Activated T-cell treated with anti-CD3 and anti-CD28 coated beads, Interleukin-2, amount 50 U/mL, for 24 hours (primary cell): ENCODE results near the gene RPS28.
"Not testable (repeated sequence)": the region's sequence is repeated elsewhere in the genome, so short reads cannot be mapped to it uniquely, and the experiment has no call there.

Source experiments
- DNase-seq: peaks from one replicate; pipeline ENCODE4 v3.0.0-alpha.2; 2020
- H3K27ac Mint-ChIP-seq: 2 replicates; pipeline ENCODE4 v1.8.0; 2020; ENCODE audit warnings: mild to moderate bottlenecking, mixed read lengths
- H3K27me3 Mint-ChIP-seq: 2 replicates; pipeline ENCODE4 v1.8.0; 2020; ENCODE audit warnings: mixed read lengths
- H3K36me3 Mint-ChIP-seq: 2 replicates; pipeline ENCODE4 v1.8.0; 2020; ENCODE audit warnings: low read depth, mixed read lengths
- H3K4me1 Mint-ChIP-seq: 2 replicates; pipeline ENCODE4 v1.8.0; 2020; ENCODE audit warnings: low read depth, mixed read lengths
- H3K4me3 Mint-ChIP-seq: 2 replicates; pipeline ENCODE4 v1.8.0; 2020; ENCODE audit warnings: mild to moderate bottlenecking, moderate library complexity, mixed read lengths
- H3K9me3 Mint-ChIP-seq: 2 replicates; pipeline ENCODE4 v1.8.0; 2020; ENCODE audit warnings: mixed read lengths

Gene RPS28

DNA sequence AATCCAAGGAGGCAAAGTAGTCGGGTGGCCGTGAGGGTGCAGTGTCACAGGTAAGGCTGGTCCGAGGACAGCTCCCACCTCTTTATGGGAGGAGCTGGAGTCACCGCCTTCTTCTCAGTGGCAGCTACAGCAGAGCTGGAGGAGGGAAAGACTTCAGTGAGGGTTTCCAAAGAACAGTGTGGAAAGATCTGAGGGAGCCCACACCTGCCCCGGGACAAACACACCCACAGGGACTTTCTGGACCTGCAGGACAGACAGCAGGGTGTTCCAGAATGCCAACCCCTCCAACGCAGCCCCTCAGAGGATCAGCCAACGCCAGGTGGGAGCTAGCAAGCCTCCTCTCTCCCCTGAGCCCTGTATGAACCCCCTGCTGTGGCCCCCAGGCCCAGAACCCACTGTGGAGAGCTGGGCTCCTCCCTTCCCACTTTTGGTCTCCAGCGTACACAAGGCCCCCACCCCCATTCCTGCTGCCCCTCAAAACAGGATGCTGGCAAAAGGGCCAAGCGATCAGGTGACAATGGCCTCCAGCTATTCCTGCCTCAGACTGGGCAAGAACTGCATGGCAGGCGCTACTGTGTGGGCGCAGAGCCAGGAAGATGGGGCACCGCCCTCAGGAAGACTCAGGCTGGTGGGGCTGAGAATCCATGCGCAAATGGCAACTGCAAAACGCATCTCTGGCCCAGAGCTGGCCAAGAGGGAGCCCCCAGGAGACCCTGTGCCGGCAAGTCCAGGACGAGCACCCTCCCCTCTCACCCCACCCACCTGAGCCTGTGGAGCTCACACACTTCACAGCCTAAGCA lies 9.6 kb upstream of the RPS28 start:
- Mint-ChIP-seq H3K4me1 (peaks cover 27% of the 10 kb centered on the region), H3K27me3 (no peaks in the 10 kb centered on the region), H3K36me3 (peaks cover 92% of the 10 kb centered on the region), H3K27ac (peak overlapping the region; percentile 50), H3K4me3 (no peak overlapping the region), H3K9me3 (no peaks in the 10 kb centered on the region)
- DNase-seq = no peak

- H3K9me3 Mint-ChIP-seq, H3K27me3 Mint-ChIP-seq, DNase-seq, H3K4me3 Mint-ChIP-seq: not testable (repeated sequence)
- Mint-ChIP-seq H3K27ac (peak overlapping the region; percentile 26), H3K36me3 (peaks cover 83% of the 10 kb centered on the region), H3K4me1 (peaks cover 14% of the 10 kb centered on the region)
These were observed 6.2 kb upstream of the RPS28 start for GRCh38 chr19:8314981-8315640.

GRCh38 chr19:8316351-8317125 lies 4.8 kb upstream of the RPS28 start:
- Mint-ChIP-seq H3K4me1 (peaks cover 17% of the 10 kb centered on the region), H3K27me3 (no peaks in the 10 kb centered on the region), H3K27ac (no peak overlapping the region), H3K9me3 (no peaks in the 10 kb centered on the region), H3K4me3 (no peak overlapping the region), H3K36me3 (peaks cover 83% of the 10 kb centered on the region)
- DNase-seq = no peak

DNA sequence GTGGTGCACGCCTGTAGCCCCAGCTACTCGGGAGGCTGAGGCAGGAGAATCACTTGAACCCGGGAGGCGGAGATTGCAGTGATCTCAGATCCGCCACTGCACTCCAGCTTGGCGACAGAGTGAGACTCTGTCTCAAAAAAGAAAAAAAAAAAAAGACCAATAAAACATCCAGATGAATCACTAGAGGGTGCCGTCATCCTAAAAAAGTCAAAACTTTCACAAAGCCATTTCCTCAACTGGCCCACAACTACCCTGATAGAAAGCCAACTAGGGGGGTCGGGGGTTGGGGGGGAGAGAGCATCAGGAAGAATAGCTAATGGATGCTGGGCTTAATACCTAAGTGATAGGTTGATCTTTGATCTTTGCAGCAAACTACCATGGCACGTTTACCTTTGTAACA lies 2.5 kb upstream of the RPS28 start:
- Mint-ChIP-seq H3K27ac (peak overlapping the region; percentile 63), H3K36me3 (peaks cover 83% of the 10 kb centered on the region), H3K4me1 (peaks cover 29% of the 10 kb centered on the region)
- not testable (repeated sequence) for DNase-seq, H3K27me3 Mint-ChIP-seq, H3K4me3 Mint-ChIP-seq, H3K9me3 Mint-ChIP-seq

GRCh38 chr19:8319807-8320520 lies 1.3 kb upstream of the RPS28 start:
- peaks cover 32% of the 10 kb centered on the region for H3K4me1 Mint-ChIP-seq
- H3K27ac Mint-ChIP-seq = peak overlapping the region; percentile 99
- DNase-seq = no peak
- H3K4me3 Mint-ChIP-seq = peak overlapping the region; percentile 100
- no peaks in the 10 kb centered on the region for H3K27me3 Mint-ChIP-seq
- H3K36me3 Mint-ChIP-seq = peaks cover 85% of the 10 kb centered on the region
- H3K9me3 Mint-ChIP-seq = no peaks in the 10 kb centered on the region

DNA sequence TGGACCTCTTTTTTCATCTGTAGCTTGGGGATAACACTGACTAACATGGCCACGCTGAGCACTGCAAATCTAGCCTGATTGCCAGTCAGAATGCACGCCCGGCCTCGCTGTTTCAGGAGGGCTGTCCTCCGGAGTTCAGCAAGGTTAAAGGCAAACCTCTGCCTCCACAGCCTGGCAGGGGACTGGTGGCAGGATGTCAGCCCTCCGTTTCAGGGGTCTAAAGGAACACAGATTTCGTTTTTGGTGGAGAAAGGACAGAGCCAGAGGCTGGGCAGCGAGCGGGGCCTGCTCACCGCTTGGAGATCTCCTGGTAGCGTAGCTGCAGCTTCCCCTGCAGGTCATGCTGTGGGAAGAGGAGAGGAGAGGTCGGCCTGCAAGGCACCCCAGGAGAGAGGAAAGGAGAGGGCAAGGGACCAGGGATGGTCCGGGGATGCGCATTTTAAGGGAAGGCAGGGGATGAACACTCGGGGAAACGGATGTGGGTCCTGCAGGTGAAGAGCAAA lies 681 bp upstream of the RPS28 start:
- H3K27ac Mint-ChIP-seq = peak overlapping the region; percentile 99
- peaks cover 79% of the 10 kb centered on the region for H3K36me3 Mint-ChIP-seq
- H3K27me3 Mint-ChIP-seq = no peaks in the 10 kb centered on the region
- H3K9me3 Mint-ChIP-seq = no peaks in the 10 kb centered on the region
- DNase-seq = peak; percentile 64
- peak overlapping the region; percentile 100 for H3K4me3 Mint-ChIP-seq
- peaks cover 32% of the 10 kb centered on the region for H3K4me1 Mint-ChIP-seq

- Mint-ChIP-seq H3K36me3 (peaks cover 66% of the 10 kb centered on the region), H3K9me3 (no peaks in the 10 kb centered on the region), H3K27me3 (no peaks in the 10 kb centered on the region), H3K4me1 (peaks cover 30% of the 10 kb centered on the region), H3K4me3 (peak overlapping the region; percentile 100), H3K27ac (peak overlapping the region; percentile 99)
- no peak for DNase-seq
These were observed 816 bp downstream of the RPS28 start for GRCh38 chr19:8321986-8322637.

DNA sequence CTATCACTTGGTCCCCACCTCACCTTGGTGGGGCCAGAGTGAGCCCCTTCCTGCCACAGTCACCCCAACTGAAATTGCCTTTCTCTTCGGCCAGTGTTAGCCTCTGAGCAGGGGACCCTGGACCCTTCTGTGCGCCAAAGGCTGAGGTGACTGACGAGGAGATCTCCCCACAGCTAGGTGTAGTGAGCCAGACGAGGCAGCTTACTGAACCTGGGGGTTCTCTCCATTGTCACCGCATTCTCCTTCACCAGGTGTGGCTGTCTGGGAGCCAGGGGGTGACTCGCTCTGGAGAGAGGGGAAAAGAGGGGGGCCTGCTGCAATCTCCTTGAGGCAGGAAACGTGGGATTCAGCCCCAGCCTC lies 1.3 kb downstream of the RPS28 start:
- H3K4me1 Mint-ChIP-seq = peaks cover 28% of the 10 kb centered on the region
- H3K27ac Mint-ChIP-seq = peak overlapping the region; percentile 99

GRCh38 chr19:8323781-8324185 lies 2.5 kb downstream of the RPS28 start:
- Mint-ChIP-seq H3K9me3 (no peaks in the 10 kb centered on the region), H3K27me3 (no peaks in the 10 kb centered on the region), H3K36me3 (peaks cover 57% of the 10 kb centered on the region), H3K27ac (peak overlapping the region; percentile 99), H3K4me3 (peak overlapping the region; percentile 100), H3K4me1 (peaks cover 28% of the 10 kb centered on the region)
- peak; percentile 56 for DNase-seq

More for the DNA sequence above, 1.3 kb downstream of the RPS28 start:
- H3K9me3 Mint-ChIP-seq = no peaks in the 10 kb centered on the region
- H3K27me3 Mint-ChIP-seq = no peaks in the 10 kb centered on the region
- H3K4me3 Mint-ChIP-seq = peak overlapping the region; percentile 100
- peaks cover 61% of the 10 kb centered on the region for H3K36me3 Mint-ChIP-seq
- DNase-seq = peak; percentile 45

DNA sequence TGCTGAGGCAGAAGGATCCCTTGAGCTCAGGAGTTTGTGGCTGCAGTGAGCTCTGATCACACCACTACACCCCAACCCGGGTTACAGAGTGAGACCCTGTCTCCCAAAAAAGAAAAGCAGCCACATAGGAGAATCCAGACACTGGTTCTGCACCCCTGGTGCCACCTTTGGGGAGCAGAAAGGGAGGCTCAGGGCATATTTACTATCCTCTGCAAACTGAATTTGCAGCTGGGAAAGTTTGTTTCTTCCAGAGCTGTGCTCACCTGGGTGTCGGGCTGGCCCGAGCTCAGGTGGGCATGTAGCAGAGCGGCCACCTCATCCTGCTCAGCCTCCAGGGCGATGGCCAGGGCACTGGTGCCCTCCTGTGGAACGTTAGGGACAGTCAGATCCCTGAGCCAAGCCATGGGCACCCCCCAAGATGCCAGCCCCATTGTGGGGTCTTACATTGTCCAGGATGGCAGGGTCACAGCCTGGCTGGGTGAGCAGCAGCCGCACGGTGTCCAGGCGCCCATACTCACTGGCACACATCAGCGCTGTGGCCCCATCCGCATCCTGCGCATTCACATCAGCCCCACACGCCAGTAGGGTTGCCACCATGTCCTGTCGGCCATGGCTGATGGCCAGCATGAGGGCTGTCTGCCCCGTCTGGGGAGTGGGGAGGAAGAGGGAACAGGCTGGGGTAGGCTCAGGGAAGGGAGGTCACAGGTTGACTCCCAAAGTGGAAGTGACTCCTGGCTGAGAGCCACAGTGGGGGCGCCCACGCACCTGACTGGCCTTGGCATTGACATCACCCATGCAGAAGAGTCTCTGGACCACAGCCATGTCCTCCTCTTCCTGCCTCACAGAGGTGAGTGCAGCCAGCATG lies 3.1 kb downstream of the RPS28 start:
- H3K4me3 Mint-ChIP-seq = peak overlapping the region; percentile 100
- peaks cover 53% of the 10 kb centered on the region for H3K36me3 Mint-ChIP-seq
- peak; percentile 56 for DNase-seq
- H3K4me1 Mint-ChIP-seq = peaks cover 24% of the 10 kb centered on the region
- peak overlapping the region; percentile 99 for H3K27ac Mint-ChIP-seq
- H3K27me3 Mint-ChIP-seq = no peaks in the 10 kb centered on the region
- no peaks in the 10 kb centered on the region for H3K9me3 Mint-ChIP-seq

DNA sequence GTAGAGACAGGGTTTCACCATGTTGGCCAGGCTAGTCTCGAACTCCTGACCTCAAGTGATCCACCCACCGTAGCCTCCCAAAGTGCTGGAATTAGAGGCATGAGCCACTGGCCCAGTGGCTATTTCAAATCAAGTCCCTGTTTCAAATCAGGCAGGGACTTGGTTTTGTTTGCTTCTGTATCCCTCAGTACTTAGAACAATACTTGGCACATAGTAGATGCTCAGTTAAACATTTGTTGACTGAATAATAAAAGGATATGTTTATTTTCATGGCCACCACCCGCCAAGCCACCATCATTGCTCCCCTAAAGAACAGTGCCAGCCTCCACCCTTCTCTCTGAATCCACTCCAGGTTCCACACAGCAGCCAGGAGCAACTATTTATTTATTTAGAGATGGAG lies 4.2 kb downstream of the RPS28 start:
- DNase-seq = no peak
- Mint-ChIP-seq H3K9me3 (no peaks in the 10 kb centered on the region), H3K36me3 (peaks cover 45% of the 10 kb centered on the region), H3K4me3 (no peak overlapping the region), H3K4me1 (peaks cover 16% of the 10 kb centered on the region), H3K27me3 (no peaks in the 10 kb centered on the region), H3K27ac (peak overlapping the region; percentile 47)

- H3K27ac Mint-ChIP-seq = no peak overlapping the region
- no peak for DNase-seq
- H3K4me3 Mint-ChIP-seq = no peak overlapping the region
- H3K4me1 Mint-ChIP-seq = peaks cover 4% of the 10 kb centered on the region
- H3K9me3 Mint-ChIP-seq = no peaks in the 10 kb centered on the region
- no peaks in the 10 kb centered on the region for H3K36me3 Mint-ChIP-seq
- peaks cover 14% of the 10 kb centered on the region for H3K27me3 Mint-ChIP-seq
These were observed 8.7 kb downstream of the RPS28 start for GRCh38 chr19:8329996-8330395.

GRCh38 chr19:8331263-8331845 lies 10.1 kb downstream of the RPS28 start:
- Mint-ChIP-seq H3K9me3 (no peaks in the 10 kb centered on the region), H3K36me3 (no peaks in the 10 kb centered on the region), H3K27me3 (peaks cover 20% of the 10 kb centered on the region), H3K4me3 (no peak overlapping the region), H3K27ac (no peak overlapping the region), H3K4me1 (peaks cover 10% of the 10 kb centered on the region)
- DNase-seq = no peak
